ENCODE data around the gene NR3C2. TPM values are rescaled to one million over a fixed set of nuclear protein-coding genes. Genes with fewer than 3 reads are reported as not detected.

NR3C2 gene
- total and polyA plus RNA-seq, 2 experiments from 2014 or later, result 1.2 to 3.0 TPM

GRCh38 chr4:148434075-148434773 lies 8.0 kb downstream of the NR3C2 start (continued):
- TF ChIP-seq ZNF462 (CRISPR knock-in tag; IDR thresholded peaks at IDR 0.05), result no peak

DNA sequence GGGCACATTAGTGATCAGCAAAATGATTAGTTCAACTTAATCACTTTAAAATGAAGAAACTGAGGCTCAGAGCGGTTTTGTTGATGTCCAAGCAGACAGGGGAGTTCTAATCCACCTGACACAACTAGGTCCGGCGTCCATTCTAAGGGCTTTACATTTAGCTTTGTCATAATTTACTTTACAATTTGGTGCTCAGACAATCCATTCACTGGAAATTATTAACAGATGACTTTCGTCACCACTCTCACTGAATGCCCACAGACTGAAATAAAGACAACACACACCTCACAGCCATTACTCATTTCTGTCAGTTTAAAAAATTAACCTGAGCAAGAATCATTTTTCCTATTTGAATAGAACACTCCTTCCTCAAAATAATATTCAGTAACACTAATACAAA lies 10.8 kb downstream of the NR3C2 start:
- H3K27me3 ChIP-seq (ENCODE audit: insufficient read depth), result no peaks in the 10 kb centered on the region
- TF ChIP-seq ZNF331 (CRISPR knock-in tag; IDR thresholded peaks at IDR 0.05; ENCODE audit: low read depth), result no peak
- TF ChIP-seq, protein P1, sequence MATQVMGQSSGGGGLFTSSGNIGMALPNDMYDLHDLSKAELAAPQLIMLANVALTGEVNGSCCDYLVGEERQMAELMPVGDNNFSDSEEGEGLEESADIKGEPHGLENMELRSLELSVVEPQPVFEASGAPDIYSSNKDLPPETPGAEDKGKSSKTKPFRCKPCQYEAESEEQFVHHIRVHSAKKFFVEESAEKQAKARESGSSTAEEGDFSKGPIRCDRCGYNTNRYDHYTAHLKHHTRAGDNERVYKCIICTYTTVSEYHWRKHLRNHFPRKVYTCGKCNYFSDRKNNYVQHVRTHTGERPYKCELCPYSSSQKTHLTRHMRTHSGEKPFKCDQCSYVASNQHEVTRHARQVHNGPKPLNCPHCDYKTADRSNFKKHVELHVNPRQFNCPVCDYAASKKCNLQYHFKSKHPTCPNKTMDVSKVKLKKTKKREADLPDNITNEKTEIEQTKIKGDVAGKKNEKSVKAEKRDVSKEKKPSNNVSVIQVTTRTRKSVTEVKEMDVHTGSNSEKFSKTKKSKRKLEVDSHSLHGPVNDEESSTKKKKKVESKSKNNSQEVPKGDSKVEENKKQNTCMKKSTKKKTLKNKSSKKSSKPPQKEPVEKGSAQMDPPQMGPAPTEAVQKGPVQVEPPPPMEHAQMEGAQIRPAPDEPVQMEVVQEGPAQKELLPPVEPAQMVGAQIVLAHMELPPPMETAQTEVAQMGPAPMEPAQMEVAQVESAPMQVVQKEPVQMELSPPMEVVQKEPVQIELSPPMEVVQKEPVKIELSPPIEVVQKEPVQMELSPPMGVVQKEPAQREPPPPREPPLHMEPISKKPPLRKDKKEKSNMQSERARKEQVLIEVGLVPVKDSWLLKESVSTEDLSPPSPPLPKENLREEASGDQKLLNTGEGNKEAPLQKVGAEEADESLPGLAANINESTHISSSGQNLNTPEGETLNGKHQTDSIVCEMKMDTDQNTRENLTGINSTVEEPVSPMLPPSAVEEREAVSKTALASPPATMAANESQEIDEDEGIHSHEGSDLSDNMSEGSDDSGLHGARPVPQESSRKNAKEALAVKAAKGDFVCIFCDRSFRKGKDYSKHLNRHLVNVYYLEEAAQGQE (IDR thresholded peaks at IDR 0.05; ENCODE audit: unreplicated experiment), result no peak
- no peak for TF ChIP-seq POLR2AphosphoS5 (IDR thresholded peaks at IDR 0.05; ENCODE audit: low read depth)
- no peak for TF ChIP-seq ZNF462 (CRISPR knock-in tag; IDR thresholded peaks at IDR 0.05)

More for the DNA sequence above, 10.8 kb downstream of the NR3C2 start:
- Mint-ChIP-seq H3K4me1 (no peaks in the 10 kb centered on the region), H3K9me3 (no peaks in the 10 kb centered on the region), H3K27me3 (ENCODE audit: insufficient read depth, low read depth, poor library complexity) (no peaks in the 10 kb centered on the region), H3K36me3 (ENCODE audit: low read depth) (no peaks in the 10 kb centered on the region), H3K4me3 (no peak overlapping the region), H3K27ac (no peak overlapping the region)
- Histone ChIP-seq H2AFZ (no peak overlapping the region), H3K4me3 (no peak overlapping the region), H3K4me1 (ENCODE audit: insufficient read depth) (no peaks in the 10 kb centered on the region; the same call in 1 of the 2 replicates), H3K9me2 (ENCODE audit: insufficient read depth) (no peaks in the 10 kb centered on the region), H3K27ac (ENCODE audit: low read depth) (no peak overlapping the region), H3K79me2 (replicated peaks; ENCODE audit: insufficient read depth) (peaks cover 6% of the 10 kb centered on the region), H4K20me1 (replicated peaks; ENCODE audit: insufficient read depth) (no peaks in the 10 kb centered on the region), H3K4me2 (no peak overlapping the region), H3F3A (replicated peaks; ENCODE audit: low read depth) (no peaks in the 10 kb centered on the region), H3K36me3 (ENCODE audit: insufficient read depth) (no peaks in the 10 kb centered on the region)
- DNase-seq (ENCODE audit: low spot score) (no peak), ATAC-seq (no peak)
